Ovary (tissue), 9 donors: ENCODE results near the gene GPATCH2. TPM values are rescaled to one million over a fixed set of nuclear protein-coding genes. Genes with fewer than 3 reads are reported as not detected.

Source experiments
- DNase-seq, 5 donors: peaks; one replicate each; pipeline ENCODE4 v3.0.0-alpha.2; 2019 to 2020
- H3K27ac ChIP-seq, 2 donors: fragments of 200-600 bp; one replicate each; pipeline versions ENCODE4 v1.5.1 to v1.8.0; 2019 to 2022
- H3K27me3 ChIP-seq: fragments of 200-600 bp; one replicate; pipeline ENCODE4 v1.8.0; 2022
- H3K36me3 ChIP-seq: fragments of 200-600 bp; sonication (generic); one replicate; pipeline ENCODE4 v1.5.1; 2019
- H3K4me1 ChIP-seq: one replicate; pipeline ENCODE4 v1.8.1; 2013; ENCODE audit warnings: mild to moderate bottlenecking, moderate library complexity; ENCODE audit not compliant: insufficient read depth
- H3K4me3 ChIP-seq: fragments of 200-600 bp; sonication (generic); one replicate; pipeline ENCODE4 v1.5.1; 2017
- H3K9me3 ChIP-seq, 2 donors: fragments of 200-600 bp in 1 of 2; sonication (generic) in 1 of 2; one replicate each; pipeline versions ENCODE4 v1.5.1 to v1.8.1; 2013 to 2019; ENCODE audit warnings: mild to moderate bottlenecking in 1 of 2, moderate library complexity in 1 of 2
- CTCF ChIP-seq, 3 donors: fragments of 450-650 bp in 2 of 3; fragments of 200-600 bp in 1 of 3; IDR thresholded peaks; one replicate each; pipeline versions ENCODE4 v1.5.1 to v1.8.0; 2016 to 2022; ENCODE audit warnings: antibody characterized with exemption in 3 of 3, mild to moderate bottlenecking in 1 of 3
- EP300 ChIP-seq: sonication (generic); formaldehyde crosslinking; IDR thresholded peaks from one replicate; pipeline ENCODE4 v1.6.1; 2017; ENCODE audit warnings: antibody characterized with exemption
- POLR2A ChIP-seq: fragments of 450-650 bp; IDR thresholded peaks from one replicate; pipeline ENCODE4 v1.6.1; 2017; ENCODE audit warnings: antibody characterized with exemption, mild to moderate bottlenecking, moderate library complexity
- WGBS, 3 donors: extraction: QIAGEN DNeasy Blood & Tissue Kit in 1 of 3; methylation state at CpG; one replicate each; pipeline versions ENCODE4 v1.1.5 to v1.1.7; 2013 to 2017; 5-methylcytosine and 5-hydroxymethylcytosine counted together
- intact Hi-C, 4 donors: fragments of 100-400 bp; cut with DNase I; formaldehyde crosslinking; loops; one replicate each; pipeline versions ENCODE4 v1.11.0 to v1.15.1; 2022 to 2023
- polyA plus RNA-seq, 2 donors: library from polyadenylated mRNA; stranded (reverse); fragments of 200-250 nt in 1 of 2; fragments of 350-450 nt in 1 of 2; fragmentation: Illumina TruSeq in 1 of 2; extraction: RNeasy Lipid Tissue Mini Kit (QIAGEN cat#74804) in 1 of 2; gene quantifications; one replicate each; pipeline ENCODE4 v1.2.3, GENCODE V29; 2013 to 2014
- total RNA-seq, 7 donors: library from RNA; depleted of rRNA in 2 of 7; stranded (reverse); fragments of >200 nt in 2 of 7; fragmentation: NEBNext Ultra II Directional in 3 of 7; extraction: Animal tissue kit (Norgen Biotek cat#: 25700) in 3 of 7; gene quantifications; one replicate each; pipeline versions ENCODE4 v1.1.0 to v1.2.4, GENCODE V29; 2016 to 2023
- donor health status: DM: no; HTN: no; CAD: no; lungs with moderate emphysema.
- donor health status: DM: no; HTN: no; CAD: no.
- donor health status: Bipolar disorder and iron deficiency.
- donor health status: DM: yes; HTN: yes; CAD: no.
- donor health status: DM: no; HTN: no; CAD: no.
- donor health status: DM: yes; HTN: yes; CAD: no.

The GPATCH2 gene
- total and polyA plus RNA-seq, 9 donors: 3.7 to 16.5 (median 10.4) TPM

GRCh38 chr1:217569021-217569420 is 61.9 kb downstream of the GPATCH2 start:
- Histone ChIP-seq H3K27ac (no peak overlapping the region), H3K9me3 (no peaks in the 10 kb centered on the region), H3K4me3 (no peak overlapping the region), H3K27me3 (no peaks in the 10 kb centered on the region), H3K36me3 (no peaks in the 10 kb centered on the region), H3K4me1 (no peaks in the 10 kb centered on the region)
- intact Hi-C loops: no loop called here
- TF ChIP-seq CTCF (IDR thresholded peaks at IDR 0.05): no peak
- no peak for TF ChIP-seq EP300
- no peak for TF ChIP-seq POLR2A
- no peak for DNase-seq
- 41 to 74% (median 64%) methylated on average over 2 of the region's 2 CpGs for WGBS, 3 donors

- intact Hi-C loops: no loop called here
Observed at GRCh38 chr1:217568200-217568599, 62.7 kb downstream of the GPATCH2 start.

DNA sequence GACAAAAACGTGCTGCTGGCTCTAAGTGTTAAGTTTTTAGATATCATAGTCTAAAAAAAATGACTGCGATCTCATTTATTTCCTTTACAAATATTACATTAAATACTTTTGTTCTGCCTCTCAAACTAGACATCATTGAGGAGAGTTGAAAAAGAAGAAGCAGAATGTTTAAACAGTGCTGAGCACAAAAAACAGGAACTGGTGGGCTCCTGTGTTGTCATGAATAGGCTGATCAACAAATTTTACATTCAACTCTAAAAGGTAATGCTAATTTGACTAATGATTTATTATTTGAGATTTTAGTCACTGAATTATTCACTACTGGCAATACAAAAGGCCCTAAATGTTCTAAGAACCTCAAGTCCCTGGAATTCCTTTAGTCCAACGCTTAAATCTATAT is 66.1 kb downstream of the GPATCH2 start:
- Histone ChIP-seq H3K4me1 (no peaks in the 10 kb centered on the region), H3K4me3 (no peak overlapping the region), H3K36me3 (no peaks in the 10 kb centered on the region), H3K27me3 (no peaks in the 10 kb centered on the region), H3K9me3 (no peaks in the 10 kb centered on the region), H3K27ac (no peak overlapping the region)
- intact Hi-C loops: no loop called here
- no peak for DNase-seq
- TF ChIP-seq EP300: no peak
- TF ChIP-seq CTCF (IDR thresholded peaks at IDR 0.05): no peak
- TF ChIP-seq POLR2A: no peak
- 86 to 88% (median 86%) methylated on average over 3 of the region's 3 CpGs for WGBS, 3 donors

More at GRCh38 chr1:217568200-217568599, 62.7 kb downstream of the GPATCH2 start:
- DNase-seq: no peak
- Histone ChIP-seq H3K27ac (no peak overlapping the region), H3K27me3 (no peaks in the 10 kb centered on the region), H3K4me1 (no peaks in the 10 kb centered on the region), H3K9me3 (no peaks in the 10 kb centered on the region), H3K4me3 (no peak overlapping the region), H3K36me3 (no peaks in the 10 kb centered on the region)
- TF ChIP-seq CTCF (IDR thresholded peaks at IDR 0.05): no peak
- no peak for TF ChIP-seq EP300
- TF ChIP-seq POLR2A: no peak
- 80 to 83% (median 82%) methylated on average over 4 of the region's 4 CpGs for WGBS, 3 donors

DNA sequence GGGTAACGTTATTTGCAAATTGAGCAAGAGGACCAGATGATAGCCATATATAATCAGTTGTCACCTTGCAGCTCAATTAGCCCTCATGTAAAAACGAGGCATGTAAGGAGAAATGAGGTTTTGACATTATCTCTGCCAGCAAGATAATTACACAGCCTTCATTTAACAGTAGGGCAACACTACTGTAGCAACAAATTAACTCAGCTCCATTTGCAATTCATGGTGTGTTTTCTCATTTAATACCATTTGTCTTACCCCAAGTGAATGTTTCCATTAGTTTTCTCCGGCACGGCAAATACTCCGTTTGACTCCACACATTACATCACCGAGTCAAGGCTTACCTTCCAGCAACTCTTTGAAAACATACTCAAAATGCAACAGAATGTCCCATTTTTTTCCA is 66.7 kb downstream of the GPATCH2 start:
- no peak for DNase-seq
- Histone ChIP-seq H3K4me1 (no peaks in the 10 kb centered on the region), H3K27me3 (no peaks in the 10 kb centered on the region), H3K27ac (no peak overlapping the region), H3K36me3 (no peaks in the 10 kb centered on the region), H3K9me3 (no peaks in the 10 kb centered on the region), H3K4me3 (no peak overlapping the region)
- intact Hi-C loops: no loop called here
- WGBS, 3 donors: 75 to 93% (median 86%) methylated on average over 6 of the region's 6 CpGs
- TF ChIP-seq POLR2A (no peak), EP300 (no peak), CTCF (IDR thresholded peaks at IDR 0.05) (no peak)

DNA sequence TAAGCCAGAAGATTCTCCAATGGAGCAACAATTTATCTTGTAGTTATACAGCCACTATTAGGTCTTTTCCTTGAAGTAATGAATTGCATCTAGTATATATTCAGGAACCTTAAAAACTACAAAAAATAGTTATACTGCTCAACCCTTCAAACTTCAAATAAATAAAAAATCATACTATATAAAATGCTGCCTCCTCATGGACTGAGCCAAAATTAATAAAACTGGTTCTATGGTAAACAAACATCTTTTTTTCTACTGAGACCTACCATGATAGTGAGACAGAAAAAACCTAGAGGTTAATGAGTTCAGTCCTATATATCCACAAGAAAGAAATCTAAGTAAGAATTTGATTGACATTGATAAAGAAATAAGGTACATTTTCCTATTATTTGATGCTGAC is 67.7 kb downstream of the GPATCH2 start:
- intact Hi-C loops: no loop called here
- Histone ChIP-seq H3K9me3 (no peaks in the 10 kb centered on the region), H3K4me3 (no peak overlapping the region), H3K27ac (no peak overlapping the region), H3K4me1 (no peaks in the 10 kb centered on the region), H3K27me3 (no peaks in the 10 kb centered on the region), H3K36me3 (no peaks in the 10 kb centered on the region)
- TF ChIP-seq CTCF (IDR thresholded peaks at IDR 0.05) (no peak), POLR2A (no peak), EP300 (no peak)
- DNase-seq: no peak
